Transverse colon (tissue), 4 donors: Measurements from ENCODE around the gene GALNT18.

Source experiments
- CTCF ChIP-seq, 5 experiments: fragments of 200-600 bp in 3 of 5; fragments of 450-650 bp in 2 of 5; sonication (generic) in 3 of 5; IDR thresholded peaks; 1 replicate in 2 of 5; 2 replicates in 3 of 5; pipeline ENCODE4 v1.5.1; 2016 to 2017; ENCODE audit warnings: antibody characterized with exemption in 5 of 5, inconsistent platforms in 3 of 5, mild to moderate bottlenecking in 2 of 5, moderate library complexity in 1 of 5
- EP300 ChIP-seq: sonication (generic); formaldehyde crosslinking; IDR thresholded peaks from one replicate; pipeline ENCODE4 v1.6.1; 2017; ENCODE audit warnings: antibody characterized with exemption, low read depth
- POLR2AphosphoS5 ChIP-seq, 3 donors: sonication (generic); formaldehyde crosslinking; IDR thresholded peaks; one replicate each; pipeline ENCODE4 v1.6.1; 2016; ENCODE audit warnings: antibody characterized with exemption in 3 of 3

- no peak for TF ChIP-seq CTCF (IDR thresholded peaks at IDR 0.05)
- TF ChIP-seq EP300: no peak
- no peak for TF ChIP-seq POLR2AphosphoS5 (IDR thresholded peaks at IDR 0.05)
Observed at GRCh38 chr11:11580012-11580411, 41.8 kb downstream of the GALNT18 start.
